Erythroblast (primary cell): ENCODE measurements around the gene FMO2.
A peak's percentile ranks its signal among the peaks of the same experiment; 100 is the strongest.

Source experiments
- DNase-seq, 2 experiments: peaks; one replicate each; lab custom pipeline; 2025; lab: John Stamatoyannopoulos, UW
- GATA1 ChIP-seq: IDR thresholded peaks from 2 replicates; pipeline ENCODE4 v1.6.1; 2011; ENCODE audit warnings: low read depth, mild to moderate bottlenecking, control low read depth, low read length, moderate library complexity
- POLR2A ChIP-seq: IDR thresholded peaks from 2 replicates; pipeline ENCODE4 v1.6.1; 2011; ENCODE audit warnings: mild to moderate bottlenecking, low read length

FMO2 gene

GRCh38 chr1:171247501-171247900 lies 62.4 kb downstream of the FMO2 start:
- DNase-seq: no peak
- TF ChIP-seq POLR2A (no peak), GATA1 (no peak)

GRCh38 chr1:171248302-171248701 lies 63.2 kb downstream of the FMO2 start, which contains the start of gene FMO1:
Gene FMO1, plus strand, starts transcription at chr1:171248494. Its CDS starts 9,594 bp downstream, at chr1:171258088.
- no peak for DNase-seq
- TF ChIP-seq POLR2A (no peak), GATA1 (no peak)

- TF ChIP-seq POLR2A (no peak), GATA1 (no peak)
These were observed 63.7 kb downstream of the FMO2 start for GRCh38 chr1:171248841-171249240.

GRCh38 chr1:171250263-171250662 lies 65.2 kb downstream of the FMO2 start:
- TF ChIP-seq POLR2A: no peak
- no peak for TF ChIP-seq GATA1
- no peak for DNase-seq

More at GRCh38 chr1:171248841-171249240, 63.7 kb downstream of the FMO2 start:
- DNase-seq: no peak

GRCh38 chr1:171251042-171251951 lies 66.2 kb downstream of the FMO2 start:
- peak; percentile 21 to 26 for DNase-seq
- no peak for TF ChIP-seq POLR2A
- TF ChIP-seq GATA1: no peak

- no peak for DNase-seq
- no peak for TF ChIP-seq POLR2A
These were observed 66.8 kb downstream of the FMO2 start for GRCh38 chr1:171251952-171252300.

- no peak for DNase-seq
- no peak for TF ChIP-seq POLR2A
- TF ChIP-seq GATA1: no peak
These were observed 67.4 kb downstream of the FMO2 start for GRCh38 chr1:171252482-171252881.

GRCh38 chr1:171254859-171255258 lies 69.8 kb downstream of the FMO2 start:
- TF ChIP-seq GATA1 (no peak), POLR2A (no peak)
- DNase-seq: no peak

GRCh38 chr1:171256940-171257606 lies 72.0 kb downstream of the FMO2 start:
- peak; percentile 8 to 10 for DNase-seq
- TF ChIP-seq POLR2A (no peak), GATA1 (no peak)

GRCh38 chr1:171257607-171258076 lies 72.5 kb downstream of the FMO2 start:
- TF ChIP-seq POLR2A: no peak
- TF ChIP-seq GATA1: no peak
- no peak for DNase-seq

- no peak for DNase-seq
- no peak for TF ChIP-seq GATA1
- no peak for TF ChIP-seq POLR2A
These were observed 73.3 kb downstream of the FMO2 start for GRCh38 chr1:171258429-171258828.

GRCh38 chr1:171258943-171259342 lies 73.8 kb downstream of the FMO2 start:
- no peak for DNase-seq
- TF ChIP-seq POLR2A (no peak), GATA1 (no peak)
